AG04449 (cell line): ENCODE results near the gene DPM3.

ENCODE experiments used
- CTCF ChIA-PET: fragments of 350-600 bp; formaldehyde crosslinking; extraction: SDS; loops from one replicate; lab custom pipeline; 2021; ENCODE audit warnings: antibody characterized with exemption; lab: Yijun Ruan, JAX
- POLR2A ChIA-PET: fragments of 400-600, 350-600 bp; formaldehyde crosslinking; extraction: SDS; loops from one replicate; lab custom pipeline; 2020; ENCODE audit warnings: antibody characterized with exemption, inconsistent platforms; lab: Yijun Ruan, JAX
- DNase-seq: peaks from one replicate; pipeline ENCODE4 v3.0.0-alpha.2; 2010; ENCODE audit warnings: low read depth, low spot score
- H3K4me3 ChIP-seq: 2 replicates; pipeline ENCODE4 v1.5.1; 2011; ENCODE audit warnings: low read depth, mild to moderate bottlenecking, control low read depth, low read length
- TF ChIP-seq, protein P1 (sequence below): IDR thresholded peaks from one replicate; pipeline ENCODE4 v1.5.1; 2011; ENCODE audit warnings: mild to moderate bottlenecking, moderate library complexity, low read length, control low read depth, inconsistent platforms; ENCODE audit not compliant: insufficient read depth; ENCODE audit errors: missing control alignments

Gene DPM3

DNA sequence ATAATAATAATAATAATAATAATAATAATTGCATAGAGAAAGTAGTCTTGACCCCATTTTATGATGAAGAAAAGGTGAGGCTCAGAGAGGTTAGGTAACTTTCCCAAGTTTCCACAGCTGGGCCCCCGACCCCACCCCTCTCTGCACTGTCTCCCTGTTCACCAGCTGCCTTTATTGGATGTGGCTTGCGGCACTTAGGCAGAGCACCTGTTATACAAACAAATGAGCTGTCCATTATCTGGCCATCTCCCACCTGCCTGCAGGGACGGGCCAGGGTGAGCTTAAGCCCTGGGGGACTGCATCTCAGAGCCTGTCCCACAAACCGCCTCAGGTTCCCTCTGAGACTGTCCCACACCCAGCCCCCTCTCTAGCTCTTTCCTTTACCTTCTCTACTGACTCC is 22.7 kb downstream of the DPM3 start:
- ChIA-PET POLR2A (interaction anchor here (0.6 kb wide), 1 partner anchor 152 kb away, joined by 3 read pairs; no protein-coding TSS in a partner anchor), CTCF (interaction anchor here (0.7 to 1.4 kb wide), 3 partner anchors 26 to 55 kb away, joined by 3 to 7 read pairs (median 3); partner anchors contain the start of gene KRTCAP2)
- DNase-seq, result no peak
- no peak overlapping the region for H3K4me3 ChIP-seq
- TF ChIP-seq, protein P1, sequence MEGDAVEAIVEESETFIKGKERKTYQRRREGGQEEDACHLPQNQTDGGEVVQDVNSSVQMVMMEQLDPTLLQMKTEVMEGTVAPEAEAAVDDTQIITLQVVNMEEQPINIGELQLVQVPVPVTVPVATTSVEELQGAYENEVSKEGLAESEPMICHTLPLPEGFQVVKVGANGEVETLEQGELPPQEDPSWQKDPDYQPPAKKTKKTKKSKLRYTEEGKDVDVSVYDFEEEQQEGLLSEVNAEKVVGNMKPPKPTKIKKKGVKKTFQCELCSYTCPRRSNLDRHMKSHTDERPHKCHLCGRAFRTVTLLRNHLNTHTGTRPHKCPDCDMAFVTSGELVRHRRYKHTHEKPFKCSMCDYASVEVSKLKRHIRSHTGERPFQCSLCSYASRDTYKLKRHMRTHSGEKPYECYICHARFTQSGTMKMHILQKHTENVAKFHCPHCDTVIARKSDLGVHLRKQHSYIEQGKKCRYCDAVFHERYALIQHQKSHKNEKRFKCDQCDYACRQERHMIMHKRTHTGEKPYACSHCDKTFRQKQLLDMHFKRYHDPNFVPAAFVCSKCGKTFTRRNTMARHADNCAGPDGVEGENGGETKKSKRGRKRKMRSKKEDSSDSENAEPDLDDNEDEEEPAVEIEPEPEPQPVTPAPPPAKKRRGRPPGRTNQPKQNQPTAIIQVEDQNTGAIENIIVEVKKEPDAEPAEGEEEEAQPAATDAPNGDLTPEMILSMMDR, result no peak

- ChIA-PET POLR2A (no interaction called here), CTCF (interaction anchor here (0.6 to 2.9 kb wide), 5 partner anchors 9 to 59 kb away, joined by 3 to 25 read pairs (median 6); no protein-coding TSS in a partner anchor)
Measured at GRCh38 chr1:155116113-155116764, 24.1 kb downstream of the DPM3 start.

DNA sequence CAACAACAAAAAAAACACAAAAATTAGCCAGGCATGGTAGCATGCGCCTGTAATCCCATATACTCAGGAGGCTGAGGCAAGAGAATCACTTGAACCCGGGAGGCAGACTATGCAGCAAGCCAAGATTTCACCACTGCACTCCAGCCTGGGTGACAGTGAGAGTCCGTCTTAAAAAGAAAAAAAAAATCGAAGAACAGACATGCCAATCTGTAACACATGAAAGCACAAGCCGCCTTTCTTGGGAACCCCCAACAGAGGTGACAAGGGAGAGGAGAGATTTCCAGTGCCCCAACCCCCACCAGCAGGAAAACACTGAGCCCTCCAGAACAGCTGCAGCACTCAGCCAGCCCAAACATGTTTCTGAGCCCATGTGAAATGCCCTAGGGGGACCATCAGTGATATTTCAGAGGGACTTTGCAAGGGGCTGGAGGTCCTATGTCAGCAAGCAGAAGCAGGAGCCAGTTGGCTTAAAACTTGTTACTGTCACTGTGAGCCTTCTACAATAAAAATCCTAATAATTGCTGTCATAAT is 26.8 kb downstream of the DPM3 start:
- DNase-seq, result no peak
- ChIA-PET POLR2A (no interaction called here), CTCF (interaction anchor here (1.4 to 2.5 kb wide), 2 partner anchors 22 to 59 kb away, joined by 3 to 12 read pairs; partner anchors contain the start of gene KRTCAP2)
- TF ChIP-seq, protein P1, result no peak
- H3K4me3 ChIP-seq, result no peak overlapping the region

More at GRCh38 chr1:155116113-155116764, 24.1 kb downstream of the DPM3 start:
- no peak overlapping the region for H3K4me3 ChIP-seq
- no peak for DNase-seq
- TF ChIP-seq, protein P1, result no peak

- CTCF ChIA-PET, result interaction anchor here (0.9 to 1.2 kb wide), 2 partner anchors 20 to 62 kb away, joined by 3 to 4 read pairs; partner anchors contain the start of gene KRTCAP2
- POLR2A ChIA-PET, result no interaction called here
Measured at GRCh38 chr1:155110826-155111225, 29.5 kb downstream of the DPM3 start.

DNA sequence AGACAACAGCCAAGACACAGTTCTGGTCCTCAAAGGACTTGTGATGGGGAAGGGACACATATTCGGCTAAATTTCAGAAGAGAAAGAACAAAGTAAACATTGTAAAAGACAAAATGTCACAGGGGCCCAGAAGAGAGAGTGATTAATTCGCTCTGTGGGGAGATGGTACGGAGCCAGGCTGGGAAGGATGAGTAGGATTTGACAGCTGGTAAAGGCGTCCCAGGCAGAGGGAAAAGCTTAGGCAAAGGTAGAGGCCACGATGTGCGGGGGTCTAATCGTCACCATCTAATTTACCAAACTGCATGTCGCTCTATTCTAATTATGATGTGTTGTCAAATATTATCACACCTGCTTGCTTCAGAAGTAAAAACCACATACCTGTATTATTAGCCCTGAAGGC is 29.9 kb downstream of the DPM3 start:
- TF ChIP-seq, protein P1, result no peak
- no peak overlapping the region for H3K4me3 ChIP-seq
- POLR2A ChIA-PET, result no interaction called here
- no peak for DNase-seq
- CTCF ChIA-PET, result interaction anchor here (0.9 to 1.2 kb wide), 2 partner anchors 19 to 62 kb away, joined by 3 to 4 read pairs; partner anchors contain the start of gene KRTCAP2

More at GRCh38 chr1:155110826-155111225, 29.5 kb downstream of the DPM3 start:
- TF ChIP-seq, protein P1, result no peak
- no peak for DNase-seq
- H3K4me3 ChIP-seq, result no peak overlapping the region

GRCh38 chr1:155108296-155108695 is 32.0 kb downstream of the DPM3 start:
- TF ChIP-seq, protein P1, result no peak
- no peak overlapping the region for H3K4me3 ChIP-seq
- DNase-seq, result no peak
- POLR2A ChIA-PET, result interaction anchor here (1.1 kb wide), 1 partner anchor 28 kb away, joined by 4 read pairs; no protein-coding TSS in a partner anchor
- CTCF ChIA-PET, result interaction anchor here (2.4 to 3.7 kb wide), 2 partner anchors 16 to 59 kb away, joined by 10 to 26 read pairs; no protein-coding TSS in a partner anchor
